ENCODE results near the gene ARSB.
"Not testable (repeated sequence)": the region's sequence is repeated elsewhere in the genome, so short reads cannot be mapped to it uniquely, and the experiment has no call there.

Gene ARSB

DNA sequence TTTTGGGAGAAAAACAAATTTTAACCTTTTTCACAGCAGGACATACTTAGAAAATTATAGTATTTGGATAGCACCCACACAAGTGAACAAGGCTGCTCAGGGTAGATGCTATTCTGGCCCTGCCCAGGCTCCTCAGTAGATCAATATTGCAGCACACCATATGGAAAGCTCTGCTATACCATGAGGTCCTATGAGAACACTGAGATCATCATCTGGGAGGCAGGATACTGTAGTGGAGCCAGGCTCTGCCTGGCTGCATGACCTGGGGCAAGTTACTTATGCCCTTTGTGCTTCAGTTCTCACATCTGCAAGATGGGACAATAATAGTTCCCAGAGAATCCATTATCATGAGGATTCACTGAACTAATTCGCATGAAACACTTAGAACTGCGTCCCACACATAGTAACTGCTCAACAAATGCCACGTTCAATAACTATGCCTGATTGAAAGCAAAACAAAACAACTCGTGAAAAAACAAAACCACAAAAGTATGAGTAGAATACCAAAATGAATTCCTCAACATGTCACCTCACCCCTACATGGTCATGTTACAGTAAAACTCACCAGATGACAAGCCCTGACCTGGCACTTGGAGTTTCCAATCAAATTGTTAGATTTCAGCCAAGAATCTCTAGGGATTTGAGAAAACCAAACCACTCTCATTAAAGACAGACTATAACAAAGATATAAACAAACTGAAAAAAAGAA, 31.9 kb downstream of the ARSB start:
- no peak for DNase-seq (ENCODE audit: low read depth, low spot score)

GRCh38 chr5:78930721-78931120, 54.4 kb downstream of the ARSB start:
- no peak for DNase-seq (ENCODE audit: low read depth, low spot score)

- no peak for DNase-seq (ENCODE audit: low read depth, low spot score)
Observed at GRCh38 chr5:78929833-78930232, 55.3 kb downstream of the ARSB start.

- no peak for DNase-seq (ENCODE audit: low read depth, low spot score)
Observed at GRCh38 chr5:78927657-78928282, 57.3 kb downstream of the ARSB start.

DNA sequence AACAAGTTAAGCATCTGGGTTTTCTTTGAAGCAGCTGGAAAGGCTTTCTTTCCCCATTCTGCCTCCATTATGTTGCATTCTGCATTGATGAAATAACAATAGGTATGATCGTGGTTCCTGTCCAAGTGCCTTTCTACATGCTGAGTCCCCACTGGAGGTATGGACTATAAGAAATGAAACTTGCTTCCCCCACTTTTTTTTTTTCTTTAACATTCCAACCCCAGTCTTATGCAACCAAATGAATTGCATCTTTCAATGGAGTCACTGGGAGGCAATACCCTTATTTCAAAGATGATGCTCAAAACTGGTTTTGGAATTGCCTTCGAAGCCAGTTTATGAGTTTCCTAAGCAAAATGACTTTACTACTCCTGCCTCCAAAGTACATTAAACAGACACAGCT, 58.9 kb downstream of the ARSB start:
- no peak for DNase-seq (ENCODE audit: low read depth, low spot score)

GRCh38 chr5:78925129-78925876, 59.8 kb downstream of the ARSB start:
- no peak for DNase-seq (ENCODE audit: low read depth, low spot score)

- DNase-seq (ENCODE audit: low read depth, low spot score): no peak
Observed at GRCh38 chr5:78923622-78923970, 61.5 kb downstream of the ARSB start.

GRCh38 chr5:78922879-78923621, 62.1 kb downstream of the ARSB start:
- DNase-seq (ENCODE audit: low read depth, low spot score): no peak

- no peak for DNase-seq (ENCODE audit: low read depth, low spot score)
Observed at GRCh38 chr5:78920604-78921003, 64.5 kb downstream of the ARSB start.

- DNase-seq (ENCODE audit: low read depth, low spot score): no peak
Observed at GRCh38 chr5:78919796-78920195, 65.3 kb downstream of the ARSB start.

DNA sequence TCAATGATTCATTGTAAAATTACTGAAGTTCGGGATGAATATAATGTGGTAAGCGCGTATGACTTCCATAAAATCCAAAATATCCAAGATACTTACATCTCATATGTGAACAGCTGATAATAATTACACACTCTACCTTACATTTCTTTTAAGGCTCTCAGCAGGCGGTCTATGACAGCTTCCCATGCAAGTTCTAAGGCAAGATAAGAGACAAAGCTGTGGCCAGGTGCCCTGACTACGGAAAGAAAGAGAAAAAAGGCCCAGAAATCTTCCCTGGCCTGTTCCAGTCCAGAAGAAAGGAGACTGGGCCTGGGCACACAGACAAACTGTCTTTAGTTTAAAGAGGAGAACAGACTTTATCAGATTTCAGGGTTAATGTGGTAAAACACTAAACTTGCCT, 69.1 kb downstream of the ARSB start:
- DNase-seq (ENCODE audit: low read depth, low spot score): no peak

- DNase-seq (ENCODE audit: low read depth, low spot score): no peak
Observed at GRCh38 chr5:78915170-78915569, 69.9 kb downstream of the ARSB start.

DNA sequence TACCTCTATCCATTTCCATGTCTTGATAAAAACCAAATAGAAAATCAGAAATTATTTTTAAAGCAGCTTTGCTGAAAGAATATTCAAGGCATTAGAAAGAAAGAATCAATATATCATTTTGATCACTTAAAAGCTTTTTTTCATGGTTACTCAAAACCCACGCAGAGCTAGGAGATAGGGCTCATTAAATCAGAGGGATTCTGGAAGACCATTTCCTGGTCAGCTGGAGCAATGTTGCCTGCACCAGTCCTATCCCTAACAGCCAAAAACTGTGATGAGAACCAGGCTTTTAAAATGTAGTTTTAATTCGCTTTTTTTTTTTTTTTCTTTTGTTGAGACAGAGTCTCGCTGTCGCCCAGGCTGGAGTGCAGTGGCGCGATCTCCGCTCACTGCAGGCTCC, 72.3 kb downstream of the ARSB start:
- no peak for DNase-seq (ENCODE audit: low read depth, low spot score)

- no peak for DNase-seq (ENCODE audit: low read depth, low spot score)
Observed at GRCh38 chr5:78912085-78912771, 72.9 kb downstream of the ARSB start.

DNA sequence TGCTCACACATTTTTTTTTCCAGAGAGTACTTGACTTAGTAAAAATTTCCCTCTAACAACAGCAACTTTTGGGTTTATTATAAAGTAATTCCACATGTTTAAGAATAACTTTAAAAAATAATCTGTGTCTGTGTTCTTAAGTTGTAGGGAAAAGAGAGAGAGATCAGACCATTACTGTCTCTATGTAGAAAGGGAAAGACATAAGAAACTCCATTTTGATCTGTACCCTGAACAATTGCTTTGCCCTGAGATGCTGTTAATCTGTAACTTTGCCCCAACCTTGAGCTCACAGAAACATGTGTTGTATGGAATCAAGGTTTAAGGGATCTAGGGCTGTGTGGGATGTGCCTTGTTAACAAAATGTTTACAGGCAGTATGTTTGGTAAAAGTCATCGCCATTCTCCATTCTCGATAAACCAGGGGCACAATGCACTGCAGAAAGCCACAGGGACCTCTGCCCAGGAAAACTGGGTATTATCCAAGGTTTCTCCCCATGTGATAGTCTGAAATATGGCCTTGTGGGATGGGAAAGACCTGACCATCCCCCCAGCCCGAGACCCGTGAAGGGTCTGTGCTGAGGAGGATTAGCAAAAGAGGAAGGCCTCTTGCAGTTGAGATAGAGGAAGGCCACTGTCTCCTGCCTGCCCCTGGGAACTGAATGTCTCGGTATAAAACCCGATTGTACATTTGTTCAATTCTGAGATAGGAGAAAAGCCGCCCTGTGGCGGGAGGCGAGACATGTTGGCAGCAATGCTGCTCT, 75.7 kb downstream of the ARSB start:
- DNase-seq (ENCODE audit: low read depth, low spot score): not testable (repeated sequence)

DNA sequence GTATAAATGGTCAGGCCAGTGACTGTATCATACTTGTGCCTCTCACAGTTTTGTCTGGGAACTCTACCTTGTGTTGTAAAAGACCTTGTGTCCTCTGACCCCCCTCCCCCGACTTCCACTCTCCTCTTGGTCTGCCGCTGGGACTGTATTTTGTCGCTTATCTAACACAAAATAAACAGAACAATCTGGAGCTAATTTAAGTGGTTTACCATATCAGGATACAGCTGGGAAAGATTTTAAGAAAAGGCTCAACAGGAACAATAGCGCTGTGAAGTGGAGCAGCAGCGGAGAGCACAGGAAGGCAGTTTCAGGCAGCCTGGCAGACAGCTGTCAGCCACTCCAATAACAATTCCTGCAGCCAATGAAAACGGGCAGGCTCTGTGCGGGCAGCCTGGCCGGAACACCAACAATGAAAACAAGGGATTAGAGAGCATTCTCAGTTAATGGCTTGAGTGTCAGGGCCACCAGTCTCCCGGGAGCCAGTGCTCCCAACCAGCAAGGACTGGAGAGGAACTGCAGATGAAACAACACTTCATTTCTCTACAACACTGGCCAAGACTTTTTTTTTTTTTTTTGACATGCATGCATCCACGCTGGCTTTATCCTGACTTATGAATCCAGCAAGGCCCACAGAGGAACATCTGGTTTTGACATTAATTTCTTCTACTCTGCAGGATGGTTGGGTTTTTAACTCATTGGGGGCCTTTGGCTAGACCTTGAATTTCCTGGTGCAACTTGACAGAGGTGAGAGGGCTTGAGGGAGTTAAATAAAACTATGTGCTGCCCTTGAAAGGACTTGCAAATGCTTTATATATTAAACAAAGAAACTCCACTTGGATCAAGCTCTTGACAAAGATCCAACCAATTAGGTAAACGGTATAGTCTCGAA, 76.7 kb downstream of the ARSB start:
- DNase-seq (ENCODE audit: low read depth, low spot score): no peak

DNA sequence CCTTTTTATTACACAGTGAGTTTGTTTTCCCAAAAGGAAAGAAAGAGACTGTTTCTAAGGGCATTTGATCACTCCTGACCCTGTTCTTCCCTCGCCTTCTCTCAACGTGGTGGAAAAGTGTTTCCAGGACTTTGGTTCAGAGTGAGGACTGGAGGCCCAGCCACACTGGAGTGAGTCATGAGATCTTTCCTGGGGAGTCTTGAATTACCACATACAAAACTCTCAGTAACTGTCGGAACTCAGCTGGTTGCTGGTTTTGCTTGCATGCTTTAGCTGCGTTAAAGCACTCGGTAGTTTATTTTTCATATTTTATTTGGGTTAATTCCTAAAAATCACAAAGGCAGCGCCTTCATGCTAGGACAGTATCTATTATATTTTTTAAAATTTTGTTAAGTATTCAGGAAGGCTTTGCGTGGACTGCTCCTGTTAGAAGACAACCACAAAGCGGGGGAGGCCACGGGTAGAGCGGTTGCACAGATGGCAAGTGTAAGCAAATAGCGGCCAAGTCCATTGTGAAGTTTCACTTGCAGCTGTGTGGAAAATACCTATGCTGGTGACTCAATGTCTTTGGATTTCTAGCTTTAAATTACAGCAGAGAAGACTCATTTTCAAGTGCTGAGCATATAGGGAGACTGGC, 77.7 kb downstream of the ARSB start:
- no peak for DNase-seq (ENCODE audit: low read depth, low spot score)

DNA sequence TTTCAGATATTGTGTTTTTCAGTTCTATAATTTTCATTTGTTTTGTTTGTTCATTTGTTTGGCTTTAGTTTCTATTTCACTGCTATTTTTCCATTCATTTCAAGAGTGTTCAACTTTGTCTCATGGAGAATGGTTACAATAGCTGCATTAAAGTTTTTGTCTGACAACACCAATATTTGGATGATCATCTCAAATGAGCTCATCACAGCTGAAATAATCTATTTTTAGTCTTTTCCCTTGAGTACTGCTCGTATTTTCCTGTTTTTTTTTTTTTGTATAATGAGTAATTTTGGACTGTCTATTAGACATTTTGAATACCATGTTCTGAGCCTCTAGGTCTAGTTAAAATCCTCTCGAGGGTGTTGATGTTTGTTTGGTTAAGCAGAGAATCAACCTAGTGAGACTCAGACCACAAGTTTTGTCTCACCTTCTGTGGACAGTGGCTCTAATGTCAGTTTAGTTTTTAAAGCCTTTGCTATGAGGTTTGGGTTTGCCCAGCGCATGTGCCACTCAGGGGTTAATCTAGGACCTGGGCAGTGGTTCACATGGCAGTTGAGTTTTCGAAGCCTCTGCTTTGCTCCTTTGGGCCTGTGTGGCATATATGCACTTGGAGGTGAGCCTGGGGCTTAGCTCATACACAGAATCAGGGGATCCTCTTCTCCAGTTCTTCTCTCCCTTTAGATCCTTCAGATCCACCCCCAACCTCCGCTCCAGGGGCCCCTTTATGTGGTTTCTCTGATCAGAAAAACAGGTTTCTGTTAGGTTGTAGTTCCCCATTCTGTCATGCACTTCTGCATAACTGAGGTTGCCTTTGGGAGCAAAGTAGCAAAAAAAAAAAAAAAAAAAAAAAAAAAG, 79.8 kb downstream of the ARSB start:
- no peak for DNase-seq (ENCODE audit: low read depth, low spot score)

Measured in activated naive CD8-positive, alpha-beta T cell treated with anti-CD3 and anti-CD28 coated beads, Interleukin-2, amount 50 U/mL, for 16 hours (primary cell).